Activated T-helper 1 cell treated with anti-CD3 and anti-CD28 coated beads, Interleukin-12 subunit alpha, Interleukin-12 subunit beta, Interleukin-2, Interleukin-4 antibody, amounts not matched to agents 30 ng/mL and 10 ng/mL and 1 ng/mL, durations not matched to agents 14 hours and 24 hours and 36 hours (primary cell): ENCODE results near the gene PTAFR. TPM values are rescaled to one million over a fixed set of nuclear protein-coding genes. Genes with fewer than 3 reads are reported as not detected.
A peak's percentile ranks its signal among the peaks of the same experiment; 100 is the strongest.

Source experiments
- DNase-seq: peaks from one replicate; pipeline ENCODE4 v3.0.0; 2021; ENCODE audit warnings: low spot score
- H3K27ac Mint-ChIP-seq: one replicate; pipeline ENCODE4 v1.8.0; 2021; ENCODE audit warnings: mild to moderate bottlenecking, mixed read lengths
- H3K27me3 Mint-ChIP-seq: one replicate; pipeline ENCODE4 v1.8.0; 2022; ENCODE audit warnings: mild to moderate bottlenecking, moderate library complexity, mixed read lengths; ENCODE audit not compliant: insufficient read depth
- H3K36me3 Mint-ChIP-seq: one replicate; pipeline ENCODE4 v1.8.0; 2021; ENCODE audit warnings: low read depth, mixed read lengths
- H3K4me1 Mint-ChIP-seq: one replicate; pipeline ENCODE4 v1.8.0; 2021; ENCODE audit warnings: low read depth, mixed read lengths
- H3K4me3 Mint-ChIP-seq: one replicate; pipeline ENCODE4 v1.8.0; 2021; ENCODE audit warnings: mild to moderate bottlenecking, moderate library complexity, mixed read lengths
- H3K9me3 Mint-ChIP-seq: one replicate; pipeline ENCODE4 v1.8.0; 2021; ENCODE audit warnings: mixed read lengths
- intact Hi-C: fragments of 100-400 bp; cut with micrococcal nuclease; formaldehyde crosslinking; loops from one replicate; pipeline ENCODE4 v1.15.1; 2024
- total RNA-seq: library from RNA; stranded (reverse); gene quantifications from 2 replicates; pipeline ENCODE4 v1.2.3, GENCODE V29; 2022

Gene PTAFR
- total RNA-seq, 1 donor from 2014 or later = 0.62 TPM

DNA sequence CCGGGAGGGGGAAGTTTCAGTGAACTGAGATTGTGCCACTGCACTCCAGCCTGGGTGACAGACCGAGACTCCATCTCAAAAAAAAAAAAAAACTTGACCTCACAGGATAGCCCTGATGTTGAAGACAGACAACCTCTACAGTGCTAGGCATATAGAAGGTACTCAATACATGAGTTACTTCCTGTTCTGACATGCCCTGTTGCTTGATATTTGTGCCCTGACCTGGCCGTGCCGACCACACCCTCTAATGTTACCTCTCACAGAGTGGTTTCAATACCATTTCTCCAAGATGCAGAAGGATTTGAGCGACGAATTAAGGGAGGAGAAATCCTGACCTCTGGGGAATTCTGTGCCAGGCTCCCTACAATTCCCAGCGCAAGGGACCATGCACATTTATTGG, 5.2 kb downstream of the PTAFR start:
- peaks cover 54% of the 10 kb centered on the region for H3K4me1 Mint-ChIP-seq
- no peak overlapping the region for H3K27ac Mint-ChIP-seq
- peaks cover 3% of the 10 kb centered on the region for H3K36me3 Mint-ChIP-seq
- intact Hi-C loops = no loop called here
- DNase-seq = no peak
- no peak overlapping the region for H3K4me3 Mint-ChIP-seq
- H3K9me3 Mint-ChIP-seq = no peaks in the 10 kb centered on the region
- peaks cover 37% of the 10 kb centered on the region for H3K27me3 Mint-ChIP-seq

DNA sequence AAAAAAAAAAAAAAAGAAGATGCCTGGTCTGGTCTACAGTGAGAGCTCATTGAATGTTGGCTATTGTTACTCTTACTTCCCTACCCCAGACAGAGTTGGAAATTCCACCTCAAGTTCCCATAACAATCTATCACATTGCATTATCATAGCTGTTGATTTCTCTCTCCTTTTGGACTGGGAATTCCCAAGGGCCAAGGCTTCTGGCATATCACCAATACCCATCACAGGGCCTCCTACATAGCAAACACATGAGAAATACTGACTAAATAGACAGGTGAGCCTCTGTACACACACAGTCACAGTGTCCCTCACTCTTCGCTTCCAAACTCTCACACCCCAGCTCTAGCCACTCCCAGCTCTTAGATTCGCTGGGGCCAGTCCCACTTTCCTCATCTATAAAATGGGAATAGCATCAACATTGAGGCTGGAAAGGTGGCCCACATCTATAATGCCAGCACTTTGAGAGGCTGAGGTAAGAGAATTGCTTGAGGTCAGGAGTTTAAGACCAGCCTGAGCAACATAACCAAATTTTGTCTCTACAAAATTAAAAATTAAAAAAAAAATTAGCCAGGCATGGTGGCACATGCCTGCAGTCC, 6.4 kb downstream of the PTAFR start:
- H3K27ac Mint-ChIP-seq = peak overlapping the region; percentile 34
- H3K4me3 Mint-ChIP-seq = peak overlapping the region; percentile 19
- no peaks in the 10 kb centered on the region for H3K9me3 Mint-ChIP-seq
- H3K4me1 Mint-ChIP-seq = peaks cover 57% of the 10 kb centered on the region
- intact Hi-C loops = no loop called here
- no peak for DNase-seq
- peaks cover 34% of the 10 kb centered on the region for H3K27me3 Mint-ChIP-seq
- H3K36me3 Mint-ChIP-seq = peaks cover 5% of the 10 kb centered on the region

DNA sequence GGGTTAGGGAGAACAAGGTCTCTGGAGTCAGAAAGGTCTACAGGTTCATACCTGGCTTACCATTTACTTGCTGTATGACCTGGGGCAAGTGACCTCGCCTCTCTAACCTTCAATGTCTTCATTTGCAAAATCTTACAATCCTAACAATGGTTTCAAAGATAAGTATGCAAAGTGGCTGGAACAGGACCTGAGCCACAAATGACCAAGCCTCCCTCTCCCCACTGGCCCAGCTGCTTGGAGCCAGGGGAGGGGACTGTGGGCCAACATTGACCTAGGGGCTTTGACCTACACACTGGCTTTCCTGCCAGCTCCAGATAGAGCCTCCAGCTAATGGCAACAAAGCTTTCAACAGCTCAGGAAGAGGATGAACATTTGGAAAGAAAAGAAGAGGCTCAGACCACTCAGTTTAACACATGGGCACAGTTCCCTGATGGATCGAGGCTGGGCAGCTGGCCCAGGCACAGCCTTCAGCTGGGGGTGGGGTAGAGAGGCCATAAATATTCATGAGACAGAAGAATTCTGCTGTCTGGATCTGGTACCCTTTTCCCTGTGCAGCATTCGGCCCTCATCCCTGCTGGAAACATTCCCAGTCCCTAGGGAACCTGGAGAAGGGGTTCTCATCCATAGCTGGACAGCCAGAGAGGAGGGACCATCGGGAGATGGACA, 12.9 kb downstream of the PTAFR start:
- Mint-ChIP-seq H3K9me3 (no peaks in the 10 kb centered on the region), H3K4me3 (no peak overlapping the region), H3K27ac (no peak overlapping the region), H3K36me3 (peaks cover 3% of the 10 kb centered on the region), H3K27me3 (peaks cover 48% of the 10 kb centered on the region), H3K4me1 (peaks cover 32% of the 10 kb centered on the region)
- intact Hi-C loops = no loop called here
- no peak for DNase-seq

DNA sequence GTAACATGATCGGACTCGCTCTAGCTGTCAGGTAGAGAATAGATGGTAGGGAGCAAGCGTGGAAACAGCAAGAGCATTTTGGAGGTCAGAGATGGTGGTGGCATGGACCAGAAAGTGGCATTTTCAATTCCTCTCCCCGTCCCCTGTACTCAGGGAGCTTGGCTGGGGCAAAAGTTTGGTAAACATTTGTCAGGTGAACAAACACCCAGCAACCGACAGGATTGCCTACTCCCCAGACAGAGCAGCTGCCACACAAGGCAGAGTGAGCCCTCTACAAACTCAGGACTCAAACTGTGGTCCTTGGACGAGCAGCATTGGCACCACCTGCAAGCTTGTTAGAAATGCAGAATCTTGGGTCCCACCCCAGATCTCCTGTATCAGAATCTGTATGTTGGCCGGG, 14.3 kb downstream of the PTAFR start:
- Mint-ChIP-seq H3K27me3 (peaks cover 56% of the 10 kb centered on the region), H3K4me1 (peaks cover 26% of the 10 kb centered on the region), H3K27ac (no peak overlapping the region), H3K9me3 (no peaks in the 10 kb centered on the region), H3K4me3 (no peak overlapping the region), H3K36me3 (peaks cover 3% of the 10 kb centered on the region)
- intact Hi-C loops = no loop called here
- no peak for DNase-seq

DNA sequence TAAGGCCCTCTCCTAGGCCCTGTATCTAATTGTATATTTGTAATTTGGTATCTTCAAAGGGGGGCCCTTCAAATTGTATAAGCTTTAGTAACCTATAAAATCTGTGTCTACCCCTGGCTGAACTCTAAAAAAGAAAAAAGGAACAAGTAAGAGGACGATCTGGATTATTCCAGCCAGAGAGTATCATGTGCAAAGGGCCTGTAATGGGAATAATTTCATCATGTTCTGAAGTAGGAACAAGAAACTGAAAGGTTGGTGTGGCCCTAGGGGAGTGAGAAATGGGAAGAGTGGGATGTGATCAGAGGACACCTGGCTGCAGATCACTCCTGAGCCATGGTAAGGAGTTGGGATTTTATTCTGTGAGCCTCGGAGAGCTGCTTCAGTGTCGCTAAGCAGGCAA, 14.7 kb downstream of the PTAFR start:
- no peak for DNase-seq
- H3K9me3 Mint-ChIP-seq = no peaks in the 10 kb centered on the region
- H3K36me3 Mint-ChIP-seq = peaks cover 3% of the 10 kb centered on the region
- peaks cover 26% of the 10 kb centered on the region for H3K4me1 Mint-ChIP-seq
- no peak overlapping the region for H3K4me3 Mint-ChIP-seq
- H3K27ac Mint-ChIP-seq = no peak overlapping the region
- intact Hi-C loops = no loop called here
- H3K27me3 Mint-ChIP-seq = peaks cover 56% of the 10 kb centered on the region

DNA sequence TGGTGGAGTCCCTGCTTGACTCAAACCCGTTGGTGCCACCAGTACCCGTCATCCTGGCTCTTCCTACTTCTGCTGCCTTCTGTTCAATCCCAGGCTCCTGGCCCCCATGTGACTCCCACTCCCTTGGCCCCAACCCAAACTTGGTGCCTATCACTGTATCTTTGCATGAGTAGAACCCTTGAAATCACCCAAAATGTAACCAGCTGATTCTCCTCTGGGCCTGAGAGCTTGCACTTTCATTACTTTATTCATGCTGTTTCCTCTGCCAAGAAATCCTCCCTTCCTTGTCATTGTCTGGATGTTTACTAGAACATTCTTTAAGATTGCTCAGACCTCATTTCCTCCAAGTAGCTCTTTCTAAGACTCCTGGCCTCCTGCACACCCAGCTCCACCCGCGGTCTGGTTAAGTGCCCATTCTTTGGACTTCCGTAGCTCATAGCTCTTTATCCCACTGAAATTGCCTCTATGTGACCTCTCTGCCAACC, 15.7 kb downstream of the PTAFR start:
- Mint-ChIP-seq H3K27ac (no peak overlapping the region), H3K27me3 (peaks cover 55% of the 10 kb centered on the region), H3K4me1 (peaks cover 23% of the 10 kb centered on the region)

DNA sequence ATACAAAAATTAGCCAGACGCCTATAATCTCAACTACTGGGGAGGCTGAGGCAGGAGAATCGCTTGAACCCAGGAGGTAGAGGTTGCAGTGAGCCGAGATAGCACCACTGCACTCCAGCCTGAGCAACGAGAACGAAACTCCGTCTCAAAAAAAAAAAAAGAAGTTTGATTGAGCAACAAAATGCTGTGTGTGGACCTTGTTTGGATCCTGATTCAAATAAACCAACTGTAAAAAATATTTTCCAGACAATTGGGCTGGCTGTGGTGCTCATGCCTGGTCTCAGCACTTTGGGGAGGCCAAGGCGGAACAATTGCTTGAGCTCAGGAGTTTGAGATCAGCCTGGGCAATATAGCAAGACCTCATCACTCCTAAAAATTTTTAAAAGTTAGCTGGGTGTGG, 16.8 kb downstream of the PTAFR start:
- intact Hi-C loops = no loop called here

More for the DNA sequence above, 15.7 kb downstream of the PTAFR start:
- no peak for DNase-seq
- Mint-ChIP-seq H3K4me3 (no peak overlapping the region), H3K36me3 (peaks cover 2% of the 10 kb centered on the region), H3K9me3 (no peaks in the 10 kb centered on the region)
- intact Hi-C loops = no loop called here

DNA sequence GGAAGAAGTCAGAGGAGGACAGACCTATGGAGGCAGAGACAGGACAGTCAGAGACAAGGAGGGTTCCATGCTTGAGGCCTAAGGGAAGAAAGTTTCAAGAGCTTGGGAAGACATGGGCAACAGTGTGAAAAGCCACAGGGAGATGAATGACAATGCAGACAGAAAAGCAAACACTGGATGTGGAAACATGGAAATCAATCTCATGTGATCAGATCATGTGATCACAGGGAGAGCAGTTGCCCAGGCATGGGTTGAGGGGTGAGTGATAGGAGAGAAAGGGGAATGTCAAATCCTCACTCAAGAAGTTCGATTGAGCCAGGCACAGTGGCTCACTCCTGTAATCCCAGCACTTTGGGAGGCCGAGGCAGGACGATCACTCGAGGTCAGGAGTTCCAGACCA, 17.2 kb downstream of the PTAFR start:
- H3K9me3 Mint-ChIP-seq = no peaks in the 10 kb centered on the region
- H3K27me3 Mint-ChIP-seq = peaks cover 56% of the 10 kb centered on the region
- intact Hi-C loops = no loop called here
- peaks cover 1% of the 10 kb centered on the region for H3K36me3 Mint-ChIP-seq
- no peak overlapping the region for H3K4me3 Mint-ChIP-seq
- H3K4me1 Mint-ChIP-seq = peaks cover 22% of the 10 kb centered on the region
- H3K27ac Mint-ChIP-seq = no peak overlapping the region
- DNase-seq = no peak

More for the DNA sequence above, 16.8 kb downstream of the PTAFR start:
- no peak overlapping the region for H3K27ac Mint-ChIP-seq
- H3K4me3 Mint-ChIP-seq = no peak overlapping the region
- peaks cover 57% of the 10 kb centered on the region for H3K27me3 Mint-ChIP-seq
- H3K9me3 Mint-ChIP-seq = no peaks in the 10 kb centered on the region
- H3K4me1 Mint-ChIP-seq = peaks cover 22% of the 10 kb centered on the region
- no peak for DNase-seq
- H3K36me3 Mint-ChIP-seq = peaks cover 1% of the 10 kb centered on the region

DNA sequence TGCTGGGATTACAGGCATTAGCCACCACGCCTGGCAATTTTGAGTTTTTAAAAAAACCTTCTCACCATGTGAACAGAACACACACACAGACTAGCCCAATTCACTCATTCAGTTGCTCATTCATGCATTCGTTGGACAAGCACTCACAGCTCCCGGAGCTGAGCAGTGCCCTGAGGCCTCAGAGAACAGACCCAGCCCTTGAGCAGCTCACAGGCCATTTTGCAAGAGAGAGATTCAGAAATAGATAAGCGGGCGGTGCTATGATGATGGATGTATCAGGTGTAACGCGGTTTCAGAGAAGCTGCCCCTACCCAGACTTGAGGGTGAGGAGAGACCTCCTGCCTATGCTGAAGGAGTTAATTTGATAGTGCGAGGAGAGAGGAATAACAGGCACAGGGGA, 18.6 kb downstream of the PTAFR start:
- intact Hi-C loops = no loop called here
- no peaks in the 10 kb centered on the region for H3K9me3 Mint-ChIP-seq

DNA sequence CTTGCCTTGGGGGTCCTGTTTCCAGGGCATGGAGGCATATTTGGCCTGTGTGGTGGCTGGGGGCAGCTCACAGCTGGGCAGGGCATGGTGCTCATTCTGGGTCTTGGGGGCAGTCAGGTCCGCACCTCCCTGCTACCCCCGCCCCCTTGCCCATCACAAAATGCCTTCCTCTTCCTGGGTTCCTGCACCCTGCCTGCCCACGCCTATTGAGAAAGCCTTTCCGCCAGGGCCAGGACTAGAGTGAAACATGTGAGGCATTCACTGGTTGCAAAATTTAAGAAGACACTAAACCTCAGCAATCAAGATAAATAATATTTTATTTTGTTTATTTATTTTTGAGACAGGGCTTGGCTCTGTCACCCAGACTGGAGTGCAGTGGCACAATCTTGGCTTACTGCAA, 19.7 kb downstream of the PTAFR start:
- H3K9me3 Mint-ChIP-seq = no peaks in the 10 kb centered on the region
- DNase-seq = no peak
- peaks cover 19% of the 10 kb centered on the region for H3K4me1 Mint-ChIP-seq
- H3K4me3 Mint-ChIP-seq = no peak overlapping the region
- peaks cover 3% of the 10 kb centered on the region for H3K36me3 Mint-ChIP-seq
- intact Hi-C loops = no loop called here
- no peak overlapping the region for H3K27ac Mint-ChIP-seq
- peaks cover 51% of the 10 kb centered on the region for H3K27me3 Mint-ChIP-seq

More for the DNA sequence above, 18.6 kb downstream of the PTAFR start:
- H3K27ac Mint-ChIP-seq = no peak overlapping the region
- no peak for DNase-seq
- H3K4me3 Mint-ChIP-seq = no peak overlapping the region
- peaks cover 3% of the 10 kb centered on the region for H3K36me3 Mint-ChIP-seq
- peaks cover 22% of the 10 kb centered on the region for H3K4me1 Mint-ChIP-seq
- peaks cover 55% of the 10 kb centered on the region for H3K27me3 Mint-ChIP-seq

DNA sequence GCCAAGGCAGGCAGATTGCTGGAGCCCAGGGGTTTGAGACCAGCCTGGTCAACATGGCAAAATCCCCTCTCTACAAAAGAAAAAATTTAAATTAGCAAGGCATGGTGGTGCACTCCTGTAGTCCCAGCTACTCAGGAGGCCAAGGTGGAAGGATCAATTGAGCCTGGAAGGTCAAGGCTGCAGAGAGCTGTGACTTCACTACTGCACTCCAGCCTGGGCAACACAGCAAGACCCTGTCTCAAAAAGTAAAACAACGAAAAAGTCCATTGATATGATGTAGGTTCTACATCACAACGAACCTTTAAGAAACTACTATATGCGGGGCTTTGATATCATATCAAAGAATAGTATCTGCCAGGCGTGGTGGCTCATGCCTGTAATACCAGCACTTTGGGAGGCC, 20.9 kb downstream of the PTAFR start:
- no peaks in the 10 kb centered on the region for H3K9me3 Mint-ChIP-seq
- H3K27me3 Mint-ChIP-seq = peaks cover 46% of the 10 kb centered on the region
- intact Hi-C loops = no loop called here
- no peak overlapping the region for H3K4me3 Mint-ChIP-seq
- peaks cover 8% of the 10 kb centered on the region for H3K4me1 Mint-ChIP-seq
- peaks cover 1% of the 10 kb centered on the region for H3K36me3 Mint-ChIP-seq
- H3K27ac Mint-ChIP-seq = no peak overlapping the region
- no peak for DNase-seq

DNA sequence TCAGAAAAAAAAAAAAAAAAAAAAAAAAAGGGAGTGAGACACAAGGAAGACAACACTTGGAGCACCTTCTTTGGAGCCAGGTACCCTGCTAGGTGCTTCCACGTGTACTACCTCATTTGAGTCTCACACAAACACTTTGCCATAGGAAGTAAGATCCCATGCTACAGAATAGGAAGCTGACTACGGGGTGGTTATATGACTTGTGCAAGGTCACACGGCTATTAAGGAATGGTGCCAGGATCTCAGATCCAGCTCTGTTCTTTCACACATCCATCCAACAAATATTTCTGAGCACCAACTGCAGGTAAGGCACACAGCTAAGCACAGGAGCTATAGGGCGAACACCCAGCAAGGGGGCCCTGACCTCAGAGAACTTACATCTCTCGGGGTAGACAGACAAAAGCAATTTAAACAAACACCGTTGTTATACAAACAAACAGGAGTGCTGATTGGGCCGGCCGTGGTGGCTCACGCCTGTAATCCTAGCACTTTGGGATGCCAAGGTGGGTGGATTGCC, 22.4 kb downstream of the PTAFR start:
- peaks cover 45% of the 10 kb centered on the region for H3K27me3 Mint-ChIP-seq

DNA sequence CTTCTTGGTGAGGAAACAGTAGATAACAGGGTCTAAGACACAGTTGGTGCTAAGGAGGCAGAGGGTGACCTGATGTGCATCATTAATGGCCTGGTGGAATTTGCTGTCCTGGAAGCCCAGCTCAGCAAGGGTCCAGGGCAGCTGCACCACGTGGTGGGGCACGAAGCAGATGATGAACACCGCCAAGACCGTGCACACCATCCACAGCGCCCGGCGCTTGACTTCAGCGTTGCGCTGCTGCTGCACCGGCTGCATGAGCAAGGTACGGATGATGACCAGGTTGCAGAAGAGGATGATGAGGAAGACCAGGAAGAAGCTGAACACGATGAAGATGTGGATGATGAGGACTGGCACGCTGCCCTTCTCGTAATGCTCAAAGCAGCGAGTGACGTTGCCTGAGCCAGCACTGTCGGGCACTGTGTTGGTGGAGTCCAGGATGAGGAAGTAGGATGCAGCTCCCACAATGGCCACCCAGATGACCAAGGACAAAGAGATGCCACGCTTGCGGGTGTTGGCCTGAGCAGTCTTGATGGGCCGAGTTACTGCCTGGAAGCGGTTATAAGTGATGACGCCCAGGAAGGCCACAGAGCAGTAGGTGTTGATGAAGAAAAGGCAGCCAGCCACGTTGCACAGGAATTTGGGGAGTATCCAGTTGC, 26.2 kb downstream of the PTAFR start:
- Mint-ChIP-seq H3K9me3 (no peaks in the 10 kb centered on the region), H3K27me3 (peaks cover 31% of the 10 kb centered on the region), H3K4me3 (no peak overlapping the region), H3K4me1 (peaks cover 6% of the 10 kb centered on the region), H3K36me3 (peaks cover 1% of the 10 kb centered on the region), H3K27ac (no peak overlapping the region)
- no peak for DNase-seq
- intact Hi-C loops = no loop called here

More for the DNA sequence above, 22.4 kb downstream of the PTAFR start:
- H3K4me3 Mint-ChIP-seq = no peak overlapping the region
- H3K9me3 Mint-ChIP-seq = no peaks in the 10 kb centered on the region
- H3K4me1 Mint-ChIP-seq = peaks cover 4% of the 10 kb centered on the region
- intact Hi-C loops = no loop called here
- DNase-seq = no peak
- H3K36me3 Mint-ChIP-seq = peaks cover 1% of the 10 kb centered on the region
- H3K27ac Mint-ChIP-seq = no peak overlapping the region
